Caco-2 (cell line): ENCODE measurements around the gene RBFOX1. TPM values are rescaled to one million over a fixed set of nuclear protein-coding genes. Genes with fewer than 3 reads are reported as not detected.

Experiments
- BruUV-seq: library from RNA; stranded (reverse); fragments of 400-500 nt; replicated peaks from 2 replicates; lab custom pipeline; 2021; lab: Mats Ljungman, UMichigan
- CTCF ChIA-PET: fragments of 300-600 bp; sonication (Branson Sonifier 250); formaldehyde crosslinking; loops from one replicate; lab custom pipeline; 2022; ENCODE audit warnings: antibody characterized with exemption; lab: Charles Lee
- POLR2A ChIA-PET: fragments of 300-600 bp; sonication (Branson Sonifier 250); formaldehyde crosslinking; loops from one replicate; lab custom pipeline; 2022; ENCODE audit warnings: antibody characterized with exemption; lab: Charles Lee
- DNase-seq, 2 experiments: peaks; one replicate each; pipeline versions ENCODE4 v3.0.0 to v3.0.0-alpha.2; 2020 to 2022
- H3K27me3 ChIP-seq: replicated peaks from 2 replicates; pipeline ENCODE4 v1.6.0; 2011; ENCODE audit warnings: low read length; ENCODE audit not compliant: control insufficient read depth, insufficient read depth
- H3K36me3 ChIP-seq: 2 replicates; pipeline ENCODE4 v1.5.1; 2011; ENCODE audit warnings: low read length; ENCODE audit not compliant: control insufficient read depth, insufficient read depth
- H3K4me1 ChIP-seq: fragments of 250-450 bp; sonication (Bioruptor Pico); 2 replicates; pipeline ENCODE4 v1.5.1; 2020; ENCODE audit warnings: mild to moderate bottlenecking
- H3K4me3 ChIP-seq: 2 replicates; pipeline ENCODE4 v1.5.1; 2011; ENCODE audit warnings: low read depth, mild to moderate bottlenecking, control low read depth, low read length
- H3K9me3 ChIP-seq: fragments of 250-450 bp; sonication (Bioruptor Pico); 2 replicates; pipeline ENCODE4 v1.5.1; 2020; ENCODE audit warnings: mild to moderate bottlenecking, moderate library complexity
- H3K27ac Mint-ChIP-seq: one replicate; pipeline ENCODE4 v1.8.0; 2022; ENCODE audit warnings: mixed read lengths; ENCODE audit not compliant: unreplicated experiment
- H3K27me3 Mint-ChIP-seq: one replicate; pipeline ENCODE4 v1.8.0; 2022; ENCODE audit warnings: mixed read lengths; ENCODE audit not compliant: insufficient read depth, unreplicated experiment
- H3K36me3 Mint-ChIP-seq: one replicate; pipeline ENCODE4 v1.8.0; 2022; ENCODE audit warnings: mild to moderate bottlenecking, mixed read lengths; ENCODE audit not compliant: insufficient read depth, unreplicated experiment
- H3K4me1 Mint-ChIP-seq: one replicate; pipeline ENCODE4 v1.8.0; 2022; ENCODE audit warnings: low read depth, mixed read lengths; ENCODE audit not compliant: unreplicated experiment
- H3K4me3 Mint-ChIP-seq: one replicate; pipeline ENCODE4 v1.8.0; 2022; ENCODE audit warnings: mild to moderate bottlenecking, moderate library complexity, mixed read lengths; ENCODE audit not compliant: unreplicated experiment
- H3K9me3 Mint-ChIP-seq: one replicate; pipeline ENCODE4 v1.8.0; 2022; ENCODE audit warnings: mixed read lengths; ENCODE audit not compliant: unreplicated experiment
- CTCF ChIP-seq, 2 experiments: fragments of 200-600 bp in 1 of 2; IDR thresholded peaks; 1 replicate in 1 of 2; 2 replicates in 1 of 2; pipeline versions ENCODE4 v1.5.1 to v1.8.0; 2011 to 2022; ENCODE audit warnings: antibody characterized with exemption in 1 of 2, control low read depth in 1 of 2, inconsistent platforms in 1 of 2, low read depth in 1 of 2, low read length in 1 of 2, mild to moderate bottlenecking in 1 of 2, moderate library complexity in 1 of 2; ENCODE audit not compliant: insufficient read depth in 1 of 2, severe bottlenecking in 1 of 2, unreplicated experiment in 1 of 2
- intact Hi-C: fragments of 100-400 bp; cut with micrococcal nuclease; formaldehyde crosslinking; loops from one replicate; pipeline ENCODE4 v1.10.0; 2022; ENCODE audit not compliant: unreplicated experiment
- total RNA-seq: library from RNA; stranded (reverse); gene quantifications from 2 replicates; pipeline ENCODE4 v1.2.3, GENCODE V29; 2022

RBFOX1 gene
- total RNA-seq, 1 experiment from 2014 or later = 0.91 TPM

- intact Hi-C loops = no loop called here
- no peak overlapping the region for H3K4me3 Mint-ChIP-seq
- H3K27me3 Mint-ChIP-seq = peaks cover 3% of the 10 kb centered on the region
- no peaks in the 10 kb centered on the region for H3K4me1 Mint-ChIP-seq
- CTCF ChIA-PET = no interaction called here
- Histone ChIP-seq H3K4me1 (no peaks in the 10 kb centered on the region), H3K4me3 (no peak overlapping the region), H3K9me3 (no peaks in the 10 kb centered on the region), H3K27me3 (no peaks in the 10 kb centered on the region; the same call in 1 of the 2 replicates), H3K36me3 (no peaks in the 10 kb centered on the region)
- POLR2A ChIA-PET = no interaction called here
- H3K36me3 Mint-ChIP-seq = no peaks in the 10 kb centered on the region
- BruUV-seq = no TSS peak
- H3K27ac Mint-ChIP-seq = no peak overlapping the region
- no peak for TF ChIP-seq CTCF (IDR thresholded peaks at IDR 0.05; ENCODE audit: insufficient read depth in 1 of 2, low read depth in 1 of 2, low read length in 1 of 2, severe bottlenecking in 1 of 2, unreplicated experiment in 1 of 2)
- no peaks in the 10 kb centered on the region for H3K9me3 Mint-ChIP-seq
- DNase-seq = no peak
Observed at GRCh38 chr16:7675628-7676027, 343.0 kb downstream of the RBFOX1 start.

GRCh38 chr16:7680296-7680695 is 347.7 kb downstream of the RBFOX1 start:
- no peaks in the 10 kb centered on the region for H3K36me3 Mint-ChIP-seq
- no peaks in the 10 kb centered on the region for H3K36me3 ChIP-seq
- no peak overlapping the region for H3K4me3 ChIP-seq
- H3K9me3 ChIP-seq = no peaks in the 10 kb centered on the region
- intact Hi-C loops = no loop called here
- no peaks in the 10 kb centered on the region; the same call in 1 of the 2 replicates for H3K27me3 ChIP-seq
- no peaks in the 10 kb centered on the region for H3K4me1 Mint-ChIP-seq
- POLR2A ChIA-PET = interaction anchor here (0.5 kb wide), 1 partner anchor 329 kb away, joined by 3 read pairs; no protein-coding TSS in a partner anchor
- TF ChIP-seq CTCF (IDR thresholded peaks at IDR 0.05; ENCODE audit: insufficient read depth in 1 of 2, low read depth in 1 of 2, low read length in 1 of 2, severe bottlenecking in 1 of 2, unreplicated experiment in 1 of 2) = no peak
- no peaks in the 10 kb centered on the region for H3K9me3 Mint-ChIP-seq
- no peak overlapping the region for H3K4me3 Mint-ChIP-seq
- H3K4me1 ChIP-seq = no peaks in the 10 kb centered on the region
- H3K27me3 Mint-ChIP-seq = peaks cover 4% of the 10 kb centered on the region
- CTCF ChIA-PET = no interaction called here
- no TSS peak for BruUV-seq
- no peak for DNase-seq
- no peak overlapping the region for H3K27ac Mint-ChIP-seq

- ChIA-PET POLR2A (no interaction called here), CTCF (no interaction called here)
- Histone ChIP-seq H3K36me3 (no peaks in the 10 kb centered on the region), H3K4me3 (no peak overlapping the region), H3K27me3 (no peaks in the 10 kb centered on the region), H3K4me1 (no peaks in the 10 kb centered on the region), H3K9me3 (no peaks in the 10 kb centered on the region)
- intact Hi-C loops = no loop called here
- no TSS peak for BruUV-seq
- Mint-ChIP-seq H3K36me3 (no peaks in the 10 kb centered on the region), H3K9me3 (no peaks in the 10 kb centered on the region), H3K4me1 (no peaks in the 10 kb centered on the region), H3K27me3 (peaks cover 8% of the 10 kb centered on the region), H3K27ac (no peak overlapping the region), H3K4me3 (no peak overlapping the region)
- no peak for DNase-seq
- TF ChIP-seq CTCF (IDR thresholded peaks at IDR 0.05; ENCODE audit: insufficient read depth in 1 of 2, low read depth in 1 of 2, low read length in 1 of 2, severe bottlenecking in 1 of 2, unreplicated experiment in 1 of 2) = no peak
Observed at GRCh38 chr16:7688811-7689210, 356.2 kb downstream of the RBFOX1 start.
